Fibroblast of lung (primary cell): Measurements from ENCODE around the gene PRICKLE1.

ENCODE experiments used
- EZH2 ChIP-seq: IDR thresholded peaks from 2 replicates; pipeline ENCODE4 v1.5.1; 2012; ENCODE audit warnings: low read length, control low read depth, mild to moderate bottlenecking; ENCODE audit errors: missing control alignments
- TF ChIP-seq, protein P1 (sequence below), 2 donors: IDR thresholded peaks in 1 of 2; conservative IDR thresholded peaks in 1 of 2; 1 replicate in 1 of 2; 2 replicates in 1 of 2; pipeline ENCODE4 v1.5.1; 2011 to 2012; ENCODE audit warnings: low read length in 2 of 2, control low read depth in 1 of 2, inconsistent platforms in 1 of 2, low read depth in 1 of 2, mild to moderate bottlenecking in 1 of 2

DNA sequence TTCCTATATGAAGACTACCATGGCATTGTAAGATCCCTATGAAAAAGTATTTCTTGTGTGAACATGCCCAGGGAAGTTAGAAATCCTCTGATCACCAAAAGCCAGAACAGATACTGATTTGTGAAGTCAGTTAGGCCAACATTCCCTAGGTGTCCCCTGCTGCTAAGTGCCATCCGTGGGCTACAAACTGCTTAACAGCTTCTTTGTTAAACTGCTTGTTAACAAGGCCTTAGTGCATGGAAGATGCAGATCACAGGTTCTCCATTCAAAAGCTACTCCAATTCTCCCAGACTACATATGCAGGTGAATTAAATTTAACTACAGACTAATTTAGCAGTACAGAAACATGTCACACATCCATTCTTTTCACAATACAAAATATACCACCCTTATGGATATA is 108.2 kb downstream of the PRICKLE1 start:
- TF ChIP-seq, protein P1, sequence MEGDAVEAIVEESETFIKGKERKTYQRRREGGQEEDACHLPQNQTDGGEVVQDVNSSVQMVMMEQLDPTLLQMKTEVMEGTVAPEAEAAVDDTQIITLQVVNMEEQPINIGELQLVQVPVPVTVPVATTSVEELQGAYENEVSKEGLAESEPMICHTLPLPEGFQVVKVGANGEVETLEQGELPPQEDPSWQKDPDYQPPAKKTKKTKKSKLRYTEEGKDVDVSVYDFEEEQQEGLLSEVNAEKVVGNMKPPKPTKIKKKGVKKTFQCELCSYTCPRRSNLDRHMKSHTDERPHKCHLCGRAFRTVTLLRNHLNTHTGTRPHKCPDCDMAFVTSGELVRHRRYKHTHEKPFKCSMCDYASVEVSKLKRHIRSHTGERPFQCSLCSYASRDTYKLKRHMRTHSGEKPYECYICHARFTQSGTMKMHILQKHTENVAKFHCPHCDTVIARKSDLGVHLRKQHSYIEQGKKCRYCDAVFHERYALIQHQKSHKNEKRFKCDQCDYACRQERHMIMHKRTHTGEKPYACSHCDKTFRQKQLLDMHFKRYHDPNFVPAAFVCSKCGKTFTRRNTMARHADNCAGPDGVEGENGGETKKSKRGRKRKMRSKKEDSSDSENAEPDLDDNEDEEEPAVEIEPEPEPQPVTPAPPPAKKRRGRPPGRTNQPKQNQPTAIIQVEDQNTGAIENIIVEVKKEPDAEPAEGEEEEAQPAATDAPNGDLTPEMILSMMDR (conservative IDR thresholded peaks at IDR 0.05 in 1 of 2, IDR thresholded peaks at IDR 0.05 in 1 of 2; ENCODE audit: low read depth in 1 of 2, low read length in 2 of 2), result no peak
- TF ChIP-seq EZH2, result no peak
